ENCODE data around the gene TNF.
A peak's percentile ranks its signal among the peaks of the same experiment; 100 is the strongest.

TNF gene

GRCh38 chr6:31575335-31575901 is at the start of gene TNF:
TNF (plus strand) TSS chr6:31575565; CDS start chr6:31575742, 177 bp downstream.
- DNase-seq = no peak

- no peak for DNase-seq
Measured at GRCh38 chr6:31525932-31526591, 49.3 kb upstream of the TNF start.

DNA sequence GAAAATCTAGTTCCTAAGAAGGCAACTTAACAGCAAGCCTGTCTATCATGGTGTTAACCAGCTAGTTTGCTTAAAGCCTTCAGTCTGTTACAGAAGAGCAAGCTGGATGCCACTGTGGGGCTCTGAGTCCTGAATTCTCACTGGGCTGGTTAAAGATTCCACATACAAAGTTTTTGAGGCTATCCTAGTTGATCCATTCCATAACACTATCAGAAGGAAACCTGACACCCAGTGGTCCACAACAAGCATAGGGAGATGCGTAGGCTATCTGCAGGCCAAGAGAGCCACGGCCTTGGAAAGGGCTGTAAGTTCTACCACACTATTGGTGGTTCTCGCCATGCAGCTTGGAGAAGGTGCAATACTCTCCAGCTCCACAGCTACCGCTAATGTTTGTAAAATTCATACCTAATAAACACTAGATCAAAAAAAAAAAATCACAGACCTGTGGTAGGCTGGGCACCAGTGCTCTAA is 47.0 kb upstream of the TNF start:
- peak; percentile 10 for DNase-seq

GRCh38 chr6:31528821-31529328 is 46.5 kb upstream of the TNF start, which contains the start of gene MCCD1:
MCCD1 (plus strand) TSS chr6:31528962; CDS start chr6:31529015, 53 bp downstream.
- DNase-seq = no peak

DNA sequence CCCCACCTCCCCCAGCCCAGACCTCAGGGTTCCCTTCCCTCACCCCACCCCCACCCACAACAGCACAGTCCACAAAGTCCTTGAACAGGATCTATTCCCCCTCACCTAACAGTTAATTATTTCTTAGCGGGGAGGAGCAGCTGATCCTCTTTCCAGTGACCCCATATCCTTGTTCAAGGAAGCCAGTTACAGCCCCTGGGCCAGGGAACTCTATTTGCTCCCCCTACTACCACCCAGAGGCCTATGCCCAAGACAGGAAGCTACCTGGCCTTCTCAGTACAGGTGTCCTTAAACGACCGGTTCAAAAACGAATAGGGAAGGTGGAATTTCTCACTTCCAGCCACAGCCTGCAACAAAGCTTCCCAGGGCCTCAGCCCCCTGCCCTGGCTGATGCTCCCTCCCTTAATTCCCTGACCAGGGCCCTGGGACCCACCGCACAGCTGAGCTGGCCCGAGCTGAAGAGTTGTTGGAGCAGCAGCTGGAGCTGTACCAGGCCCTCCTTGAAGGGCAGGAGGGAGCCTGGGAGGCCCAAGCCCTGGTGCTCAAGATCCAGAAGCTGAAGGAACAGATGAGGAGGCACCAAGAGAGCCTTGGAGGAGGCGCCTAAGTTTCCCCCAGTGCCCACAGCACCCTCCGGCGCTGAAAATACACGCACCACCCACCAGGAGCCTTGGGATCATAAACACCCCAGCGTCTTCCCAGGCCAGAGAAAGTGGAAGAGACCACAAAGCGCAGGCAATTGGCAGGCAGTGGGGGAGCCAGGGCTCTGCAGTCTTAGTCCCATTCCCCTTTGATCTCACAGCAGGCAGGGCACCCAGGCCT is 45.8 kb upstream of the TNF start:
- DNase-seq = no peak

- no peak for DNase-seq
Measured at GRCh38 chr6:31530659-31531058, 44.7 kb upstream of the TNF start.

DNA sequence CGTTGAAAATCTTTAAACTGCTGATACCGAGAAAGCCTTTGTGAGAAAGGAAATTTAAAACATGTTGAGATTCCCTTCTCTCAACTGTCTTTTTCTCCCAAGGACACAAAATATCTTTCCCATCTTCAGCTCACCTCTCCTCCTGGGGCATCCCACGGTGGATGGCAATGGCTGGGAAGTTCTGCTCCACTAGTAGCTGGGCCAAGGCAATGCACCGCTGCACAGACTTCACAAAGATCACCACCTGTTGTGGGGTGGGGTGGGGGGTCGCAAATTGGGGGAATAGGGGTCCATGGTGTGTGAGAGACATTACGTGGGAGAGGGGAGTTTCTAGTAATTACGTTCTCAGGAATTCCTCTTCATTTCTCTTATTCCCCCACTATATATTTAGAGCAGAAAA is 44.2 kb upstream of the TNF start:
- no peak for DNase-seq

DNA sequence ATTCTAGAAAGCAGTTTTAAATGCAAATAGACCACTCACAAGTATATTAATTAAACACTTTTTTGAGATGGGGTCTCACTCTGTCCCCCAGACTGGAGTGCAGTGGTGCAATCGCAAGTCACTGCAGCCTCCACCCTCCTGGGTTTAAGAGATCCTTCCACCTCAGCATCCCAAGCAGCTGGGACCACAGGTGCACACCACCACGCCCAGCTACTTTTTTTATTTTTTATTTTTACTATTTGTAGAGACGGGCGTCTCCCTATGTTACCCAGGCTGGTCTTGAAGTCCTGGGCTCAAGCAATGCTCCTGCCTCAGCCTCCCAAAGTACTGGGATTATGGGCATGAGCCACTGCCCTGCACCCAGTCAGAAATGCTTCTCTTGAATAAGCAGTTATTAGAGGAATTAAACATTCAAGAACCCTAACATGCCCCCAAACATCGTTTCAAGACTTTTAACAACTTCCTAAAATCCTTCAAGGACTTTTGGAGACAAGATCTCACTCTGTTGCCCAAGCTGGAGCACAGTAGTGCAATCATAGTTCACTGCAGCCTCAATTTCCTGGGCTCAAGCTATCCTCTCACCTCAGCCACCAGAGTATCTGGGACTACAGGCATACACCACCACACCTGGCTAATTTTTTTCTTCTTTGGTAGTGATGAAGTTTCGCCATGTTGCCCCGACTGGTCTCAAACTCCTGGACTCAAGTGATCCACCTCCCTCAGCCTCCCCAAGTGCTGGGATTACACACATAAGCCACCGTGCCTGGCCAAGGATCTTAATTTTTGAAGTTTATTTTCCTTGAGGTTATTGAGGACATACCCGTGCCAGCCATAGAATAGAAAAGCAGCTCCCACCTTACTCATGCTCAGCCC is 43.4 kb upstream of the TNF start:
- no peak for DNase-seq

DNA sequence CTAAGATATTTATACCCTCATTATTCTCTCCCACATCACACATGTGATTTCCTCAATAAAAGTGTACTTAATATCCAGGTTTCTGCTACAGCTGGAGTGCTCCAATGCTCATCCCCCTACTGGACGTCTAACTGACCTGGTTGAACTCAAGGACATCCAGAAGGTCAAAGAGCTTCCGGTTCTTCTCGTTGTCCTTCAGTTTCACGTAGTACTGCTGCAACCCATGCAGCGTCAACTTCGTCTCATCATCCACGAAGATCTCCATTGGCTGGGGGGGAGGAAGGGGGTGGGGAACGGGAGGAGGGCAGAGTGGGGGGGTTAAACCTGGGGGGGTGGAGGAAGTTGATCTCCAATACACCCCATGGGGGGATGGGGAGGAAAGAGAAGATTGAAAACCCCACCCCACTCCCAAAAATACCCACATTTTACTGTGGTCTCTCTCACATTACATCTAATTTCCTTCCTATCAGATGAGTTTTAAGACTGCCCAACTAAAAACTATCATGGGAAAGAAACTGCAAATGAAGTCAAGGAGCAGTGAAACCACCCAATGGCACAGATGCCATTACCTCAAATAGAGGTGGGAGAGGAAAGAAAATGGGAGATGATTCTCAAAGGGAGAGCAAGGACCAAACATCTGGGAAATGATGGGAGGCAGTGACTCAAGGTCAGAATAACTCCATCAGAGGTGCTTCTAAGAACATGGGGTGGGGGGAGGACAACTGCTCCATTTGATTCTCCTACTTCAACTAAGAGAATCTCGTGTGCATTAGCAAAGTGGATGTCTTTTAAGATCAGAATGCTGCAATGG is 42.5 kb upstream of the TNF start:
- DNase-seq = no peak

DNA sequence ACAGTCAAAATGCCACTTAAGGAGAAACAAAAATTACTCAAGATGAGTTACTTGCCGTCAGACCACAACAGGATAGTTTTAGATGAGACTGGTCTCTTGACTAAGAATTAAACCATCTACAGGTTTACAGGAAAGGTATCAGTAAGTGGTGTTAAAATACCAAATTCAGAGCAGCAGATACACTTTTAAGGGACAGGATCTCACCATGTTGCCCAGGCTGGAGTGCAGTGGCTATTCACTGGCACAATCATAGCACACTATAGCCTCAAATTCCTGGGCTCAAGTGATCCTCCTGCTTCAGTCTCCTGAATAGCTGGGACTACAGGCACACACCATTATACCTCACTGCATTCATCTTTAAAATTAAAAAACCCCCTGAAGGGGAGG is 41.9 kb upstream of the TNF start:
- DNase-seq = no peak

DNA sequence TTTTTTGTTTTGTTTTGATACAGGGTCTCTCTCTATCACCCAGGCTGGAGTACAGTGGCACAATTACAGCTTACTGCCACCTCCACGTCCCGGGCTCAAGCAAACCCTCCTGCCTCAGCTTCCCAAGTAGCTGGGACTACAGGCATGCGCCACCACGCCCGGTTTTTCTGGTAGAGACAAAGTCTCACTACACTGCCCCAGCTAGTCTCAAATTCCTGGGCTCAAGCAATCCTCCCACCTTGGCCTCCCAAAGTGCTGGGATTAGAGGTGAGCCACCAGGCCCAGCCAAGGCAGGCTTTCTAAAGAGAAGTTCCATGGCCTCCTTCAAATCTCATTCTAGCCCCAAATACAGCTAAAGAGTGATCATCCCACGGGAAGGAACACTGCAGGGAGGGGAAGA is 41.4 kb upstream of the TNF start:
- no peak for DNase-seq

DNA sequence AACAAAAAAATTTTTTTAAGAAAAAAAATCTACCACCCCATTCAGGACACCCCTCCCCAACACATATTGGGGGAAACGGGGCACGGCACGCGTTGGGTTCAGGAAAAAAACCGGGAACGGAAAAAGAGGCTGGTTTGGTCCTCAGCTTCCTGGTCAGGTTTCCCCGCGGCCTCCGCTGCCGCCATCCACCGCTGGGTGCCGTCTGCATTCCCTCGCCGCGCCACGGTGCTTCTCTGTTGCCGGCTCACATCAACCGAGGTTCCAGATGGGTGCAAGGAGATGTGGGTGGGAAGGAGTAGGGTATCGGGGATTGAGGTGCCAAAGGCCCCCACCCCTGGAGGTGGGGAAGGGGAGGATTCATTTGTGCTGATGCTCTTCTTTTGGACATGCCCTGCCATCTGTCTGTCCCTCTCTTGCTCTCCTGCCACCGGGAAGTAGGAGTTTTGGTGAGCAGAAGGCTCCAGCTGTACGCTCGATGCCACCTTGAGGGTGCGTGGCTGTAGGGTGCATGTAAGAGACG is 40.8 kb upstream of the TNF start:
- DNase-seq = no peak

GRCh38 chr6:31535538-31536324 is 39.6 kb upstream of the TNF start:
- DNase-seq = no peak

DNA sequence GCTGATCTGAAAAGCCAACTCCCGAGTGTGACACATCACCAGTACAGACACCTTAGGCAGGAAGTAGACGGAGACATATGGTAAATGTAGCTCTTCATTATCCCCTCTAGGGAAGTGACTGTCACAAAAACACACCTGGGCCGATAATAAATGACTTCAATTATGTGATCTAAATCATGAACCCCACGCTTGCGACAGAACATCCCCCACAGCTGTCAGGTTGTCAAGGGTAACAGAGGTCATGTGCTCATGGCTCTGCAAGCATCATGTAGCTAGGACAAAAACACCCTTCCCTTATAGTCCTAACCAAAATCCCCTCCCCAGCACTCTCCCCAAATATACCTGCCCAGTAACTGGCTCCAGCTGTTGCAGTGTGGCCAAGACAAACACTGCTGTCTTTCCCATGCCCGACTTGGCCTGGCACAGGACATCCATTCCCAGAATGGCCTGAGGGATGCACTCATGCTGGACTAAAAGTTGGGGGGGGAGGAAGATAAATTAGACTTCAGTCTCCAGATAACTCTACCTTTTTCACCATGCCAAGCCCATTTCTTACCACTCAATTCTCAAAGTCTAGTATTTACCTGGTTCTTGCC is 36.5 kb upstream of the TNF start:
- DNase-seq = no peak

GRCh38 chr6:31540640-31541039 is 34.7 kb upstream of the TNF start:
- DNase-seq = no peak

DNA sequence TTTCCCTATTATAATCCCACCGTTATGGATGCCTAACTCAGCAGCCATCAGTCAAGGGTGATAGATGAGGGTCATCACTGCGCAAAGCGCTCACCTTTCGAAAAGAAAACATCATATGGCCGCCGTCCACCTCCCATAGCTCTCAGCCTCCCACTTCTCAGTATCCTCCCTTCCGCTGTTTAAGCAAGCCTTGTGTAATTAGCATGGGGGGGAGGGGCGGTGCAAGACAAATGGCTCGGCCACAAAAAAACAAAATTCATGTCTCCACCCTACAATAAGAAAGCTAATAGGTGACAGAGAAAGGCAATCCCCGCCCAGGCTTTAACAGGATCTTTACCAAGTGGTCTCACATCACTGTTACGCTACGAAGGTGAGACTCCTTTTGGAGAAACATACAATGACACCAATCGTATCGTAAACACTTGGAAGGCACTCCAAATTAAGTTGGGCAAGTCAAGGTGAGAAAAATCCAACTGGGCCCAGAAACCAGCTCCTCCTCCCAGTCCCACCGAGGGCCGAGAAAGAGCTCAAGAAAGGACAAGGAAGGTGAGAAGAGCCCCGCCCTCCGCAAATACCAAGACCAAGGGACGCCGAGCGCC is 34.2 kb upstream of the TNF start:
- peak; percentile 8 for DNase-seq

GRCh38 chr6:31541658-31542521 is 33.5 kb upstream of the TNF start, which contains the start of gene DDX39B:
DDX39B (minus strand) TSS chr6:31542003; CDS start chr6:31540532, 1,471 bp downstream.
- DNase-seq = peak; percentile 89

GRCh38 chr6:31543639-31544038 is 31.7 kb upstream of the TNF start:
- no peak for DNase-seq

GRCh38 chr6:31544676-31545075 is 30.7 kb upstream of the TNF start:
- no peak for DNase-seq

All from DMS 273 treated with DMSO at 0.1 percent for 48 hours (cell line).